HCT116 (cell line): ENCODE measurements around the gene NDE1. TPM values are rescaled to one million over a fixed set of nuclear protein-coding genes. Genes with fewer than 3 reads are reported as not detected.

ENCODE experiments used
- ATAC-seq: fragments of 200-7000 bp; cut with Tn5 transposase; 2 replicates; pipeline ENCODE4 v1.9.1; 2020; ENCODE audit warnings: mild to moderate bottlenecking, moderate library complexity
- BruUV-seq: library from RNA; stranded (reverse); fragments of 400-500 nt; replicated peaks from 2 replicates; lab custom pipeline; 2021; lab: Mats Ljungman, UMichigan
- CTCF ChIA-PET: fragments of 300-600 bp; sonication (Branson Sonifier 250); formaldehyde crosslinking; loops from one replicate; lab custom pipeline; 2021; ENCODE audit warnings: antibody characterized with exemption; lab: Charles Lee
- POLR2A ChIA-PET: fragments of 300-600, 350-600 bp; sonication (Branson Sonifier 250); formaldehyde crosslinking; loops from one replicate; lab custom pipeline; 2021; ENCODE audit warnings: antibody characterized with exemption; lab: Charles Lee
- RAD21 ChIA-PET, 2 experiments: fragments of 300-600 bp; sonication (Branson Sonifier 250); formaldehyde crosslinking; loops; one replicate each; lab custom pipeline; 2023; ENCODE audit warnings: low total read pairs in 2 of 2; ENCODE audit not compliant: uncharacterized antibody in 2 of 2, unreplicated experiment in 2 of 2, low non-redundant PET in 1 of 2; lab: Charles Lee
- DNase-seq: peaks from one replicate; pipeline ENCODE4 v3.0.0-alpha.2; 2010; ENCODE audit warnings: low read depth, low spot score
- H2AFZ ChIP-seq: fragments of 200-600 bp; shearing (Covaris generic), sonication (generic); 2 replicates; pipeline ENCODE4 v1.6.1; 2017; ENCODE audit warnings: low read depth, mixed run types, mixed read lengths, antibody characterized with exemption, low read length; ENCODE audit not compliant: poor library complexity, severe bottlenecking
- H3K27ac ChIP-seq: 2 replicates; pipeline ENCODE4 v1.5.1; 2012; ENCODE audit warnings: low read depth, low read length
- H3K27me3 ChIP-seq: fragments of 200-600 bp; sonication (generic); 2 replicates; pipeline ENCODE4 v1.6.1; 2016; ENCODE audit warnings: mixed run types, low read length, mixed read lengths; ENCODE audit not compliant: insufficient read depth
- H3K36me3 ChIP-seq, 2 experiments: fragments of 200-500 bp in 1 of 2; fragments of 200-600 bp in 1 of 2; sonication (Bioruptor generic) in 1 of 2; sonication (generic) in 1 of 2; 2 replicates each; pipeline versions ENCODE4 v1.5.1 to v1.6.1; 2014 to 2016; ENCODE audit warnings: low read length in 2 of 2, inconsistent platforms in 1 of 2, mixed read lengths in 1 of 2, mixed run types in 1 of 2; ENCODE audit not compliant: insufficient read depth in 2 of 2, control insufficient read depth in 1 of 2
- H3K4me1 ChIP-seq, 2 experiments: fragments of 200-600 bp in 1 of 2; sonication (generic) in 1 of 2; 2 replicates each; pipeline versions ENCODE4 v1.5.1 to v1.6.1; 2012 to 2017; ENCODE audit warnings: low read length in 2 of 2, inconsistent platforms in 1 of 2, mild to moderate bottlenecking in 1 of 2, mixed read lengths in 1 of 2, mixed run types in 1 of 2, moderate library complexity in 1 of 2; ENCODE audit not compliant: insufficient read depth in 2 of 2, control insufficient read depth in 1 of 2
- H3K4me2 ChIP-seq: fragments of 200-600 bp; sonication (generic); 2 replicates; pipeline ENCODE4 v1.6.1; 2017; ENCODE audit warnings: mixed run types, low read length, mixed read lengths
- H3K4me3 ChIP-seq, 2 experiments: fragments of 200-600 bp in 1 of 2; sonication (generic) in 1 of 2; replicated peaks in 1 of 2; 2 replicates each; pipeline ENCODE4 v1.5.1; 2011 to 2016; ENCODE audit warnings: low read length in 2 of 2, control low read depth in 1 of 2, low read depth in 1 of 2, mild to moderate bottlenecking in 1 of 2, mixed read lengths in 1 of 2, mixed run types in 1 of 2
- H3K79me2 ChIP-seq: fragments of 200-600 bp; sonication (generic); 2 replicates; pipeline ENCODE4 v1.6.1; 2017; ENCODE audit warnings: mild to moderate bottlenecking, mixed run types, low read length, moderate library complexity, mixed read lengths; ENCODE audit not compliant: insufficient read depth
- H3K9ac ChIP-seq: fragments of 200-600 bp; sonication (generic); 2 replicates; pipeline ENCODE4 v1.6.1; 2016; ENCODE audit warnings: low read length, mixed read lengths
- H3K9me2 ChIP-seq: fragments of 200-600 bp; sonication (generic), shearing (Covaris generic); 2 replicates; pipeline ENCODE4 v1.6.1; 2017; ENCODE audit warnings: mixed run types, mild to moderate bottlenecking, moderate library complexity; ENCODE audit not compliant: insufficient read depth
- H3K9me3 ChIP-seq, 2 experiments: fragments of 200-500 bp in 1 of 2; fragments of 200-600 bp in 1 of 2; sonication (Bioruptor generic) in 1 of 2; sonication (generic) in 1 of 2; 2 replicates each; pipeline ENCODE4 v1.6.1; 2014 to 2017; ENCODE audit warnings: low read length in 2 of 2, mixed read lengths in 2 of 2, inconsistent platforms in 1 of 2, low read depth in 1 of 2, mild to moderate bottlenecking in 1 of 2, mixed run types in 1 of 2, moderate library complexity in 1 of 2; ENCODE audit not compliant: control insufficient read depth in 1 of 2, insufficient read depth in 1 of 2
- H4K20me1 ChIP-seq: fragments of 200-600 bp; sonication (generic), shearing (Covaris generic); 2 replicates; pipeline ENCODE4 v1.6.1; 2017; ENCODE audit warnings: mixed run types, mild to moderate bottlenecking, moderate library complexity; ENCODE audit not compliant: insufficient read depth
- CBX3 ChIP-seq: IDR thresholded peaks from 2 replicates; pipeline ENCODE4 v1.6.1; 2012; ENCODE audit warnings: low read depth
- CEBPB ChIP-seq: IDR thresholded peaks from 2 replicates; pipeline ENCODE4 v1.6.1; 2012; ENCODE audit warnings: low read depth
- EZH2 ChIP-seq: fragments of 200-600 bp; sonication (generic); IDR thresholded peaks from 2 replicates; pipeline ENCODE4 v1.6.1; 2017; ENCODE audit warnings: antibody characterized with exemption, mixed run types
- EZH2phosphoT487 ChIP-seq: fragments of 200-600 bp; IDR thresholded peaks from 2 replicates; pipeline ENCODE4 v1.6.1; 2018; ENCODE audit warnings: antibody characterized with exemption, borderline replicate concordance
- FOSL1 ChIP-seq: IDR thresholded peaks from 2 replicates; pipeline ENCODE4 v1.6.1; 2012; ENCODE audit warnings: low read depth
- JUND ChIP-seq: IDR thresholded peaks from 2 replicates; pipeline ENCODE4 v1.6.1; 2012
- POLR2A ChIP-seq: IDR thresholded peaks from 2 replicates; pipeline ENCODE4 v1.7.0; 2011; ENCODE audit warnings: borderline replicate concordance; ENCODE audit not compliant: insufficient read depth, insufficient read length; ENCODE audit errors: extremely low read depth
- POLR2AphosphoS5 ChIP-seq: IDR thresholded peaks from 2 replicates; pipeline ENCODE4 v1.6.1; 2011; ENCODE audit warnings: mild to moderate bottlenecking, low read depth, low read length, moderate library complexity
- RAD21 ChIP-seq: IDR thresholded peaks from 2 replicates; pipeline ENCODE4 v1.6.1; 2012; ENCODE audit warnings: low read depth, mild to moderate bottlenecking
- SRF ChIP-seq: IDR thresholded peaks from 2 replicates; pipeline ENCODE4 v1.6.1; 2012; ENCODE audit warnings: low read depth
- TCF7L2 ChIP-seq: IDR thresholded peaks from 2 replicates; pipeline ENCODE4 v1.7.0; 2011; ENCODE audit warnings: borderline replicate concordance, inconsistent platforms; ENCODE audit not compliant: insufficient read depth, insufficient read length; ENCODE audit errors: extremely low read depth
- ZFX ChIP-seq: fragments of 450-650 bp; IDR thresholded peaks from 2 replicates; pipeline ENCODE4 v1.6.1; 2017
- ZNF274 ChIP-seq: fragments of 200-500 bp; sonication (Bioruptor generic); IDR thresholded peaks from 2 replicates; pipeline ENCODE4 v1.6.1; 2014; ENCODE audit warnings: mild to moderate bottlenecking, low read depth, low read length, inconsistent platforms
- intact Hi-C: fragments of 100-400 bp; cut with micrococcal nuclease; formaldehyde crosslinking; loops from 2 replicates; pipeline ENCODE4 v1.10.0; 2022
- total RNA-seq: library from RNA; stranded (reverse); gene quantifications from one replicate; pipeline ENCODE4 v1.2.1, GENCODE V29; 2021; ENCODE audit not compliant: unreplicated experiment
- TF ChIP-seq, protein P1 (sequence below): IDR thresholded peaks from 2 replicates; pipeline ENCODE4 v1.6.1; 2012; ENCODE audit warnings: low read depth
- TF ChIP-seq, protein P2 (sequence below), 3 experiments: fragments of 200-600 bp in 1 of 3; sonication (generic) in 1 of 3; IDR thresholded peaks in 2 of 3; conservative IDR thresholded peaks in 1 of 3; 2 replicates each; pipeline ENCODE4 v1.5.1; 2012 to 2017; ENCODE audit warnings: low read depth in 2 of 3, low read length in 2 of 3, antibody characterized with exemption in 1 of 3, borderline replicate concordance in 1 of 3, control low read depth in 1 of 3, mild to moderate bottlenecking in 1 of 3, mixed read lengths in 1 of 3, mixed run types in 1 of 3, moderate library complexity in 1 of 3; ENCODE audit not compliant: insufficient read depth in 1 of 3

NDE1 gene
- total RNA-seq, 1 experiment from 2014 or later = 103 TPM

DNA sequence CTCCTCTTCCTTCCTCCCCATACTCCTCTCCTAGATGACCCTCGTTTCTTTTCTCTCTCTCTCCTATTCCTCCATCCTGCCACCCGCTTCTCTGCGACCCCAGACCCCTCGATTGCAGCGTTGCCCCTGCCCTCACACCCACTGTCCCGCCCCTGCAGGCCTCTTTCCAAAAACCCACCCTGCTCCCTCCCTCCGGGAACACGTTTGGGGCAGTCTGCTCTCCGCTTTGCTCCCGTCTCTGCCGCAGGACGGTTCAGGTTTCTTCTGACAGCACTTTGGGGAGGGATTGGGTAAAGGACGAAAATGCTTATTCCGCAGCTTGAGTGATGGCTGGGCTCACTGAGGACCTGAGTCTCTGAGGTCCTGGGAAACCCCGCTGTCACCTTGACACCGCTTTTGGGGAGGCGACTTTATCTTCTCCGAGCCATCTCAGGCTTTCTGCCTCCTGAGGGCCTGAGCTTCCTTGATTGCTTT, 690 bp downstream of the NDE1 start:
- H3K9me3 ChIP-seq = no peaks in the 10 kb centered on the region
- no peaks in the 10 kb centered on the region for H3K9me2 ChIP-seq
- H3K27me3 ChIP-seq = no peaks in the 10 kb centered on the region
- intact Hi-C loops = no loop called here
- POLR2A ChIA-PET = no interaction called here
- TF ChIP-seq EZH2 (no peak), ZFX (no peak), RAD21 (no peak), EZH2phosphoT487 (no peak), JUND (no peak), ZNF274 (no peak), FOSL1 (no peak), SRF (no peak), TCF7L2 (no peak), POLR2A (no peak), CBX3 (no peak), CEBPB (no peak), POLR2AphosphoS5 (no peak)
- TF ChIP-seq, protein P1, sequence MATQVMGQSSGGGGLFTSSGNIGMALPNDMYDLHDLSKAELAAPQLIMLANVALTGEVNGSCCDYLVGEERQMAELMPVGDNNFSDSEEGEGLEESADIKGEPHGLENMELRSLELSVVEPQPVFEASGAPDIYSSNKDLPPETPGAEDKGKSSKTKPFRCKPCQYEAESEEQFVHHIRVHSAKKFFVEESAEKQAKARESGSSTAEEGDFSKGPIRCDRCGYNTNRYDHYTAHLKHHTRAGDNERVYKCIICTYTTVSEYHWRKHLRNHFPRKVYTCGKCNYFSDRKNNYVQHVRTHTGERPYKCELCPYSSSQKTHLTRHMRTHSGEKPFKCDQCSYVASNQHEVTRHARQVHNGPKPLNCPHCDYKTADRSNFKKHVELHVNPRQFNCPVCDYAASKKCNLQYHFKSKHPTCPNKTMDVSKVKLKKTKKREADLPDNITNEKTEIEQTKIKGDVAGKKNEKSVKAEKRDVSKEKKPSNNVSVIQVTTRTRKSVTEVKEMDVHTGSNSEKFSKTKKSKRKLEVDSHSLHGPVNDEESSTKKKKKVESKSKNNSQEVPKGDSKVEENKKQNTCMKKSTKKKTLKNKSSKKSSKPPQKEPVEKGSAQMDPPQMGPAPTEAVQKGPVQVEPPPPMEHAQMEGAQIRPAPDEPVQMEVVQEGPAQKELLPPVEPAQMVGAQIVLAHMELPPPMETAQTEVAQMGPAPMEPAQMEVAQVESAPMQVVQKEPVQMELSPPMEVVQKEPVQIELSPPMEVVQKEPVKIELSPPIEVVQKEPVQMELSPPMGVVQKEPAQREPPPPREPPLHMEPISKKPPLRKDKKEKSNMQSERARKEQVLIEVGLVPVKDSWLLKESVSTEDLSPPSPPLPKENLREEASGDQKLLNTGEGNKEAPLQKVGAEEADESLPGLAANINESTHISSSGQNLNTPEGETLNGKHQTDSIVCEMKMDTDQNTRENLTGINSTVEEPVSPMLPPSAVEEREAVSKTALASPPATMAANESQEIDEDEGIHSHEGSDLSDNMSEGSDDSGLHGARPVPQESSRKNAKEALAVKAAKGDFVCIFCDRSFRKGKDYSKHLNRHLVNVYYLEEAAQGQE = no peak
- TF ChIP-seq, protein P2, sequence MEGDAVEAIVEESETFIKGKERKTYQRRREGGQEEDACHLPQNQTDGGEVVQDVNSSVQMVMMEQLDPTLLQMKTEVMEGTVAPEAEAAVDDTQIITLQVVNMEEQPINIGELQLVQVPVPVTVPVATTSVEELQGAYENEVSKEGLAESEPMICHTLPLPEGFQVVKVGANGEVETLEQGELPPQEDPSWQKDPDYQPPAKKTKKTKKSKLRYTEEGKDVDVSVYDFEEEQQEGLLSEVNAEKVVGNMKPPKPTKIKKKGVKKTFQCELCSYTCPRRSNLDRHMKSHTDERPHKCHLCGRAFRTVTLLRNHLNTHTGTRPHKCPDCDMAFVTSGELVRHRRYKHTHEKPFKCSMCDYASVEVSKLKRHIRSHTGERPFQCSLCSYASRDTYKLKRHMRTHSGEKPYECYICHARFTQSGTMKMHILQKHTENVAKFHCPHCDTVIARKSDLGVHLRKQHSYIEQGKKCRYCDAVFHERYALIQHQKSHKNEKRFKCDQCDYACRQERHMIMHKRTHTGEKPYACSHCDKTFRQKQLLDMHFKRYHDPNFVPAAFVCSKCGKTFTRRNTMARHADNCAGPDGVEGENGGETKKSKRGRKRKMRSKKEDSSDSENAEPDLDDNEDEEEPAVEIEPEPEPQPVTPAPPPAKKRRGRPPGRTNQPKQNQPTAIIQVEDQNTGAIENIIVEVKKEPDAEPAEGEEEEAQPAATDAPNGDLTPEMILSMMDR (IDR thresholded peaks at IDR 0.05 in 2 of 3, conservative IDR thresholded peaks at IDR 0.05 in 1 of 3; ENCODE audit: borderline replicate concordance in 1 of 3, insufficient read depth in 1 of 3, low read depth in 2 of 3, low read length in 2 of 3) = no peak
- peak overlapping the region; percentile 74 for H3K27ac ChIP-seq
- peak overlapping the region; percentile 95 for H3K4me2 ChIP-seq
- TSS peak; percentile 53 for BruUV-seq
- peaks cover 10 to 16% of the 10 kb centered on the region in 2 experiments; a peak in 1 of 4 replicates for H3K36me3 ChIP-seq
- CTCF ChIA-PET = no interaction called here
- H3K79me2 ChIP-seq = peaks cover 53% of the 10 kb centered on the region
- no peak overlapping the region for H2AFZ ChIP-seq
- RAD21 ChIA-PET = interaction anchor here in 1 of 2 experiments (0.7 kb wide), 1 partner anchor 89 kb away, joined by 7 read pairs; no protein-coding TSS in a partner anchor
- DNase-seq (no peak), ATAC-seq (peak; percentile 6; the same call in 1 of the 2 replicates)
- H4K20me1 ChIP-seq = no peaks in the 10 kb centered on the region
- H3K4me3 ChIP-seq = peak overlapping the region; percentile 91 to 96
- H3K4me1 ChIP-seq = peaks cover 16 to 33% of the 10 kb centered on the region in 2 experiments
- peak overlapping the region; percentile 86 for H3K9ac ChIP-seq
